Glomerular endothelial cell (primary cell): ENCODE data around the gene DACT2. TPM values are rescaled to one million over a fixed set of nuclear protein-coding genes. Genes with fewer than 3 reads are reported as not detected.
"Not testable (repeated sequence)": the region's sequence is repeated elsewhere in the genome, so short reads cannot be mapped to it uniquely, and the experiment has no call there.

Source experiments
- DNase-seq: peaks from one replicate; pipeline ENCODE4 v3.0.0-alpha.2; 2011; ENCODE audit warnings: low read depth, low spot score; ENCODE audit errors: extremely low read depth
- total RNA-seq: library from RNA; depleted of rRNA; stranded (reverse); fragments of >200 nt; gene quantifications from 2 replicates; pipeline ENCODE4 v1.2.3, GENCODE V29; 2015

DACT2 gene
- total RNA-seq, 1 donor from 2014 or later = not detected

DNA sequence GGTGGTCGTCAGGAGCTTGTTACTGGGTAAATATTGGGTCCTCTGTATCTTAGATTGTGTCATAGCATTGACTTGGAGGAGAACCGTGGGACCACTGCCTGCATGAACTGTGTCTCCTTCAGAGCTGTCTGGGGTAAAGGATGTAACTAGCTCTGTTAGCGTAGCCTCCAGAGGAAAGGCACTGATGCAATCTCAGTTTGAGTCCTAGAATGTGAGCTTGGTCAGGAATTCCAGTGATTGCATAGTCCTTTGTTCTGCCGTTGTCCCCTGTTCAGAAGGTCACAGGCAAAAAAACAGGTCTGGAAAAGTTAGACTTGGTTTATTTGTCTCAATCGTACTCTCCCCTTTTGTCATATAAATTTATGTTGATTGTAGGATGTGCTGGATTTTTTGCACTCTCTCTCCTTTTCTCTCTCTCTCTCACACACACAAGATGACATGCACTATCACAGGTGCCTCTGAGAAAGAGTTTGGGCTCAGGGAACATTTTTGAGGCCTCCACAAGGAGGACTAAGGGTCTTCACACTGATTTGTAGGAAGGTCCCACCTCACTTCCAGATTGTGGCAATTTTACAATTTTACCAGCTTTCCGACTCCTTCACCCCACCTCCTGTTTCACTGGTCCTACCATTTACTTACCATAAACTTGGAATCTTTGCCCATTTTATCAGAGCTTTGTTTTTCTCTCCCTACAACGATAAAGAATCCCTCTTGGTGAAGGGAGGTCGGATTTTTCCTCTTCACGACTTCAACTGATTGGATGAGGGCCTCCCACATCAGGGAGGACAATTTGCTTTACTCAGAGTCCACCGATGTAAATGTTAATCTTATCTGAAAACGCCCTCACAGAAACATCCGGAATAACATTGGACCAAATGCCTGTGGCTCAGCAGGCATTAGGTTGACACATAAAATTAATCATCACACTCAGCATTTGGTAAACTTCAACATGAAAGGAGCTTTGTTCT lies 7.0 kb upstream of the DACT2 start:
- DNase-seq = no peak

DNA sequence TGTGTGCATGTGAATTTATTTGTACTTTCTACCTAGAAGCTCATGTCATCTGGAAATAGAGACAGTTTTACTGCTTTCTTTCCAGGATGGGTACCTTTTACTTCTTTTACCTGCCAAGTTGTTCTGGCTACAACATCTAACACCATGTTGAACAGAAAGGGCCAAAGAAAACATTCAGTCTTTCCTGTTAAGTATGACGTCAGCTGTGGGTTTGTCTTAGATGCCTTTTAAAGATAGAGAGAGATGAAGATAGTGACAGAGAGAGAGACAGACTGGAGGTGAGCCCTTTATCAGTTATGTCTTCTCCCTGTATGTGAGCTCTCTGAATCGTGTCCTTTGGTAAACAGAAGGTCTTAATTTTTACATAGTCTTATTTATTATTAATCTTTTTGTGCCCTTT lies 3.4 kb upstream of the DACT2 start:
- DNase-seq = no peak

DNA sequence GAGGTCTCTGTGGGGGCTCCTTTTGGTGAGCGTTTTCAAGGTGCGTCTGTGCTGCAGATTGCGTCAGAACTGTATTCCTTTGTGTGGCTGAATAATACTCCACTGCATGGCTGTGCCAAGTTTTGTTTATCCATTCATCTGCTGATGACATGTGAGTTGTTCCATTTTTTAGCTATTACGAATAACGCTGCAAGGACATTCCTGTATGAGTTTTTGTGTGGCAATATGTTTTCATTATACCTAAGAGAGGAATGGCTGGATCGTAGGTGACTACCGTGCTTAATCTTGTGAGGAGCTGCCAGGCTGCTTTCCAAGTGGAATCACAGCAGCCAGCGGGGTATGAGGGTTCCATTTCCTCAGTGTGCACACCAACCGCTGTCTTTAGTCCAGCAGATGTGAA lies 1.1 kb upstream of the DACT2 start:
- DNase-seq = no peak

DNA sequence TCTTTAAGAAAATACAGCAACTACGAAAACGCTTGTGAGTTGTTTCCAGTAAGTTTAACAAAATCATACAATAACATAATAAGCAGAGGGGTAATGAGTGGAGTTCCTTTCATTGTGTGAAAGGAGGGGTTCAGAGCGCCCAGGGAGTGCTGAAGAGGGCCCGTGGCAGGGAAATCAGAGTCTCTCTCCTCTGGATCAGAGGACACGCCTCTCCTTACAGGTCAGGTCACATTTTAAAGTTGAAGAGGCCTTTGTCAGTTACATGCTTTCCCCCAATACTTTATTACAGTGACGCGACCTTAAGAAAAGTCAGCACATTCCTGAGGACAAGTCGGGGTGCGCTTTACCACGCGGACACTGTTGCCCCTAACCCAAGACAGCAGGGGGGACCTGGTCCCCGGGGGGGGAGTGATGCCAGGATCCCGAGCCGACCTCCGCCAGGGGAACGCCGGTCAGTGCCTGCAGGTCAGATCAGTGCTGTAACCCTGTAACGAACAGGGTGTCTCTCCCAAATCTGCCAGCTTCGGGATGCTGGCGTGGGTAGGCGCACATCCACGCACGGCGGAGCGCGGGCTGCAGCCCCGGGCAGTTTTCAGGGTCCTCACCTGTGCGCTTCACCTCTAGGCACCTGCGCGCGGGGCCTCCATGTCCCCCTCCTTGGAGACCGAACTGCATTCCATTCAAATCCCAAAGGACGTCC lies 848 bp downstream of the DACT2 start:
- DNase-seq = no peak

DNA sequence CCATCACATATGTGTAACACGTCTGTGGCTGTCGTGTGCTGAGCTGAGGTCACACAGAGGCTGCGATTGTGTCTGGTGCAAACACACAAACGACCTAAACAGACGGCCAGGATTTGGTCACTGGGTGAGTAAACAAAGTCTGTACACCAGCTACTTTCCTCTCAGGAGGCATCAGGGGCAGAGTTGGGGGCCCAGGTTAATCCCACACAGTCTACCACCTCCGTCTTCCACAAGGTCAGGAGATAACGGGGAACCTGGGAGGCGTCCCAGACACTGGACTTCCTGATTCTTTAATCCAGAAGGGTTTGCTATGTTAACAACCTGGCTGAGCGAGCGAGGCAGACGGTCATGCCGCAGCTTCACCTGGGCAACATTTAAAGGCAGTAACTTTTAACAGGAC lies 1.5 kb downstream of the DACT2 start:
- DNase-seq = no peak

DNA sequence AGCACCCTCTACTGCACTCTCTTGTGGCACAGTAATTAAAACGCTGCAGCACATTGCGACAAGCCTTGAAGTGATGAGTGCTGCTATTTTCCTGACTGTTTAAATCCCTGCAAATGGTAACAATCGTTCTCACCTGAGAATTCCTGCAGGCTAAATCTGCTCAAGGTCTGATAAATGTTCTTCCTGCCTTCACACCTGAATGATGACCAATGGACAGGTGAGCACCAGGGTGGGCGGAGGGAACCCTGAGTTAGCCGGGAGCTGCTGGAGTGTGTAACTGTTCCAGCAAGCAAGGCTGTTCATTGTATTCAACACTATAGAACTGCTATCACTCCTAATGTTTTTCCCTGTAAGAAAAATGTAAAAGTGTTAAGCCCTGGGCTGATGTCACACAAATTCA lies 4.0 kb downstream of the DACT2 start:
- DNase-seq = no peak

DNA sequence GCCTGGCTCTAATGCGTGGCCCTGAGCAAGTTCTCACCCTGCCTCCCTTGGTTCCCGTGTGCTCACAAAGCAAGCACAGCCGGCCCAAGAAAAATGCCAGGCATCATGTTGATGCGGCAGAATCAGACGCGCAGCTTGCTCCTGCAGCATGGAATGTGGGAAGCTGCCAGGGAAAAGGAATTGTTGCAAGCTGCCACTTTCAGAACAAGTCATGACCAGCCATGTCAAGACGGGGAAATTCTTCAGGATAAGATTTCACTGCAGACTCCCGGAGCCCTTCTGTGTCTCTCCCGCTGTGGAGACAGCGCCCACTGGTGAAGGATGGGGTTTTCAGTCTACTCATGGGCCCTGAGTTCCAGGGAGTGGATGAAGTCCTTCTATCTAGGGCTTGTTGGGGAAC lies 4.6 kb downstream of the DACT2 start:
- DNase-seq = no peak

DNA sequence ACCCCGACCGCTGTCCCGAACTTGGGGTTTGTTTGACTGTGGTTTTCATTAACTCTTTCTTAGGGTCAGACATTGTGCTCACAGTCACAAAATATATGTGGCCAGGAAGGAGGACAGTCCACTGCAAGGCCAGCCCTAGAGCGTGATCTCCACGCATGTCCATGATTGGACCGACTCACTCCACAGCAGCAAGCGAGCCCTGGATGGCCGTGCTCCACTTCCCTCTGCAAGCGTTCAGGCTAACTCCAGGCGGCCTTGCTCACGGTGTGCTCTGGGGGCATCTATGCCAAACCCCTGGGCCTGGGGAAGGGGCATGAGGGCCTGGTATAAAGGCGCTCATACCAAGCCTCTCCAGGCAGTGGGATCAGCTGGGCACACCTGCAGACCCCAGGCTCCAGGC lies 5.6 kb downstream of the DACT2 start:
- no peak for DNase-seq

DNA sequence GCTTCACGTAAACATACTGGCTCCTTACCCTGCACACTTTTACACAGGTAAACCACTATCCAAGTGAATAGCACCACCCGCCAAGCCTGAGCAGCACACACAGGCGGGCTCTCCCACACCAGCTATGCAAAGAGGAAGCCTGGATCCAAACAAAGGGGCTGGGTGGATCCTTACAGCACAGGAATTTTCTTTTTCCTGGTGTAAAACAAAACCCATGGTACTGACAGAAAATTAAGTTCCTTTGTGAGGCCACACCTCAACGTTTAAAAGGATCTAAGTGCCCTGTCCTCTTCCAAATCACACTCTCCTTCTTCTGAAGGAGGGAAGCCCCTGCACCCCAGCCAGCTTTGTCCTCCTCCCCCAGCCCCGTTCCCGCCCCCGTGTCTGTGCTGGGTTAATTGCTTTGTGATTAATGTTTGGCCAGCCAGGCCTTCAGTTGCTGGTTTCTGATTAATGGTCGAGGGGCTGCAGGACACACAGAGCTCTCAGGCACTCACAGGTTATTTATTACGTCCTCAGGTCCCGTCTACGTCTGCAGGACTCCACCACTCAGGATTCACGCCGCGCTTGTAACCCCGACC lies 6.1 kb downstream of the DACT2 start:
- DNase-seq = no peak

DNA sequence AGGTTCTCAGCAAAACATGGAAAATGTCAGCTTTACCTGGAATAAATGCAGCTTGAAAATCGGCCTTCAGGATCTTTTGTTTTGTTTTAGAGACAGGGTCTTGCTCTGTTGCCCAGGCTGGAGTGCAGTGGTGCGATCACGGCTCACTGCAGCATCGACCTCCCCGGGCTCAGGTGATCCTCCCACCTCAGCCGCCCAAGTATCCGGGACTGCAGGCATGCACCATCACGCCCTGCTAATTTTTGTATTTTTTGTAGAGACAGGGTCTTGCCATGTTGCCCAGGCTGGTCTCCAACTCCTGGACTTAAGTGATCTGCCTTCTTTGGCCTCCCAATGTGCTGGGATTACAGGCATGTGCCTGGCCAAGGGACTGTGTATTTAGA lies 7.5 kb downstream of the DACT2 start:
- not testable (repeated sequence) for DNase-seq

DNA sequence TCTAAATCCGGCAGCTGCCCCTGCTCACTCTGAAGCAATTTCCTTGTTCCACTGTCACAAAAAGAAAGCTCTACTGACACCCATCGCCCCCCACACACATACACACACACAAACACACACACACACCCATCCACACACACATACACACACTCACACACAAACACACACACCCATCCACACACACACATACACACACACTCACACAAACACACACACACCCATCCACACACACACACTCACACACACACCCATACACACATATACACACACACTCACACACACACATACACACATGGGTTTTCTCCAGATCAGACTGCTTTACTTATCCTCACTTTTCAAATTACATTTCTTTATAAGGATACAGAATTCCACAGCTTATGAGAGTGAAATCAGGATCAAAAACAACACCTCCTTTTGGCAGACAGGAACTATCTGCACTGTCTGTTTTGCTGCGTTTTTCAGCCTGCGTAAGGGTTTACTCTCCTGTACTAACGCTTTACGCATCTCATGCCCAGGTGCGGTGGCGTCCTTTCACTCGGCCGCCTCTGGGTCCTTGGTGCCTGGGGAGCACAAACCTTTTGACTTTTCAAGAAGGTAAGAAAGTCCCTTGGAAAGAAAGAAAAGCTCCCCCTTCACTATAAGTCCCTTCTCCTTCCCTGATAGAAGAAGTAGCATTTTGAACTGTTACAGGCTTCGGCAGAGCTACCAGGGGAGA lies 8.0 kb downstream of the DACT2 start:
- DNase-seq = no peak

DNA sequence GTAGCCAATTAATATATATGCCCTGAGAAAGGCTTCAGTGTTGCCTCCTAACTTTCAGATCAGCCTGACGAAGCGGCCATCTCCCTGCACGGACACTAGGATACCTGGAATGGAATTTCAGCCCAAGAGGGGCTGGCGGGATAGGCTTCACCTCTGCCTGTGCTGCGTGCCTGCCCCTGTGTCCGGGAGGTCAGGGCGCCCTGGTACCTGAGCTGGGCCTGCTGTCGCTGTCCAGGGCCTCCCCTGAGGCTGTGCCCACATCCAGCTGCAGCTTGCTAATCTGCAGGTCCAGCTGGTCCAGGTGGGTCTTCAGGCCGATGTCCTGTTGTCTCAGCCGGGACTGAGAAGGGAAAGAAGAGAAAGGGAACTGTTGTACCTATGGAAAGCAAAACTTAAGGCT lies 8.6 kb downstream of the DACT2 start:
- DNase-seq = no peak

DNA sequence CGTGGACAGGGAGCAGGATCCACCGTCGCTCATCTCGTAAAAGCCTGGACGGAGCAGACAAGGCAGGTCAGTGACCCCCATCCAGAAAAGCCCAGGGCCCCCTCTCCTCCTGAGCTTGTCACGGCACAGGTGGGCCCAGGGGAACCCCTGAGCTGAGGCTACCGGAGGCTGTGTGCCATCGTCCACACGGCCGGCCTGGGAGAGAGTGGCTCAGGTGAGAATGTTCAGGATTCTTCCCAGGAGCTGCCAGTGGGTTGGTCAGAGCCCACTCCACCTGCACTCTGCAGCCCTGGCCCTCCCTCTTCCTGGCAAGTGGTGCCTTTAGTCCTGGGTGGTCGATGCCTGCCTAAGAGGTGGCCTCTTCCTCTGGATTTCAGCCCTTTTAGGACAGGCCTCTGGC lies 9.2 kb downstream of the DACT2 start:
- no peak for DNase-seq

DNA sequence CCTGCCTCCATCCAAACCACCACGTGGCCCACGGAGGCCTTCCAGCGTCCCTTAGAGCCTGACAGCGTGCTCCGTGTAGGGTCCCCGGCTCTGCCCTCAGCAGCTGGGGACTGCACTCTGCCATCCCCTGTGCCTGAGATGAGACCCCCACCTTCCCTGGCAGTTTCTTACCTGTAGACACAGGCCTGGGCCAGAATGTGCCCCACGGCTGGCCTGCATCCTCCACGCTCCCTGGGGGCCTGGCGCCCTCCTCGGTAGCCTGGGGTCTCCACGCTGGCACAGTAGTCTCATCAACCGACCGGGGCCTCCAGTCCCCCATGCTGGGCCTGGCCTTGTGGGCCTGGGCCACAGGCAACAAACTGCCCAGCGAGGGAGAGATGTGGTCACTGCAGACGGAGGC lies 9.6 kb downstream of the DACT2 start:
- no peak for DNase-seq

DNA sequence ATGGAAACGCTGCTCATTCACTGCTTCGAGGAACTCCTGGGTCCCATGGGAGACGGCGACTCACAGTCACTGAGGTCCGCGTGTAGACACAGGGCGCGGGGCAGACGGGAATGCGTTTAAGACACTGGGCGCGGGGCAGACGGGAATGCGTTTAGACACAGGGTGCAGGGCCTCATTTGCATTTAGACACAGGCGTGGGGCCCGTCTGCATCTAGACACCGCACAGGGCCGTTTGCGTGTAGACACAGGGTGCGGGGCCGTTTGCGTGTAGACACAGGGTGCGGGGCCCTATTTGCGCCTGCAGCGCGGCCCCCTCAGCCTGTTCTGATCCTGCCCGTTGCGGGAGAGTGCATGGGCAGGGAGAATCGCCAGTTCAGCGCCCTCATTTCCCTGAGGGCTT lies 10.4 kb downstream of the DACT2 start:
- DNase-seq = no peak

DNA sequence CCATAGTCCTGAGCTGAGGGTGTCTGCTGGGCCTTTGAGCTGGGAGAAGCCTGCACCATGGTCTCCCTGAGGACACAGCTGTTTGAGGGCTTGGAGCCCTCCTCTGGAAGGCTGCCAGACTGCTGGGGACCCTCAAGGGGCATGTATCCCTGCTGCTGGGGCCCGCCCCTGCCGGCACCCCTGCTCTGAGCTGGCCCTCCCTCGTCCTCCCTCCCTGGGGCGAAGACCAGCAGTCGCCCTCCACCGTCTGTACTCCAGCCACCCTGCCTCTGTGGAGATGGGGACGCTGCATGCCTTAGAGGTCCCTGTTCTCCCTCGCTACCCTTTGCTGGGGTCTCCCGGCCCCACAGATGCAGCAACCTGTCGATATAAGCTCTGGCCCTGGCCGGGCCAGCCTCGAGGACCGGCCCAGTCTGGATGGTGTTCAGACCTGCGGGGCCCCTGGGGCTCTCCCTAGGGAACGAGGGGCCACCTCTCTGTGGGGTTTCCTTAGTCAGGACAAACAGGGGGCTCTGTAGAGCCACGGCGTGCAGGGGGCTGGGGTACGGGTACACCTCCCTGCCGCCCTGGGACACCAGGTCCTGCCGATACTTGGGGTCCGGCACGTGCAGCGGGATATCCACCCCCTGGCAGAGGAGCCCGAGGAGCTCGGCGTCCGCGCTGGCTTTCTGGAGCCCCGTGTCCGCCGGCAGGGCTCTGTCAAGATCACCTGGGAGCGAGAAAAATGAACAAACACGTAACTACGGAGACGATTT lies 11.0 kb downstream of the DACT2 start:
- DNase-seq = no peak

DNA sequence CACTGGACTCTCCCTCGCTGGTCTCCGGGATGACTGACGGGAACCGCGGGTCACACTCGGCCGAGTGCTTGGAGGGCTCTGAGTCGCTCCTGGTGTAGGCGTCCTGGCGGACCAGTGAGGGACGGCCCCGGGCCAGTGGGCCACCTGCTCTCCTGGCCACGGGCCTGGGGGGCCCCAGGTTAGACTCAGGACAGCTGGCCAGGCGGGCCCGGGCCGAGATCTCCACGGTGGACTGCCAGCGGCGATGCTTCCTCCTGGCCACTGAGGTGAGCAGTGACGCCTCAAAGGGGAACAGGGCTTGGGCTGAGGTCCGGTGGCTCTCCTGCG lies 11.9 kb downstream of the DACT2 start:
- DNase-seq = no peak

DNA sequence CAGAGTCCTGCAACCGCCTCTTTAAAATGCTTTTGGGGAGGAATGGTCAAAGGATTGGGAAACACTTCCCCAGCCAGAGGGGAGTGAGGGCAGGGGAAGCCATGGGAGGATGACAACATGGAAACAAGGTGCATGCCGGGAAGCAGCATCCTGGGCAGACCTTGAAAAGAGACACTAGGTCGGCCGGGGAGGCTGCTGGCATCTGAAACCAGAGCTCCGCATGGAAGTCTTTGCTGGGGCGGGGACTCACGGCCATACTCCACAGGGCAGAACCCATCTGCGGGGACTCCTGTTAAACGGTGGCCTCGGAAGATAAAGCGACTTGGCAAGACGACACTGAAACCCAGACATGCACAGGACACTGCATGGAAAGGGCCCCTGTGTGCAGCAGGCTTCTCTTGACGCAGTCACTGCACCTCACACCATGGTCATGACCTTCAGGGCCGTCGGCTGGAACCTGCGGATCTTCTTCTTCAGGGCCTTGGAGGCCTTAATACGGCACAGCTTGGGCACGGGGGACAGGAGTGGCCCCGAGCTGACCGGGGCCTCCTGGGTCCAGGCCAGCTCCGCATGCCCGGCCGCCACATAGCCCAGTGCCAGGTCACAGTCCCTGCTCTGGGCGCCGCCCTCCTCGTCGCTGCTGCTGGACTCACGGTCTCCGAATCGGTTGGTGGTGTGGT lies 12.4 kb downstream of the DACT2 start:
- DNase-seq = no peak

DNA sequence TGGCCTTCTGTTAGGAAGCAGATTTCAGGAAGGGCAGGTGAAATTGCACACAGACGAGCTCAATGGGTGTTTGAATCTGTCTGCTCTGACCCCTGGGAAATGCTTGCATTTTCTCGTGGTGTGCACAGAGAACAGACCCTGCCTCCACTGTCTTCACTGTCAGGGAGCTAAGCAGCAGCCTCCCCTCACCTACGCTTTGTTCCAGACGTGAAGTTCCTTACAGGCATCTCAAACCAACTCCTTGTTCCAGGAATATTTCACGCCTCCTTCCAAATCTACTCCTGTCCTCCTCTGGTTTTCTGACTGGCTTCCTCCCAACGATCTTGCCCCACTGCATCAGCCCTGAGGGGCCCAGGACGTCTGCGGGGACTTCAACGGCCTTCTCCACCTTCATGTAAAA lies 13.7 kb downstream of the DACT2 start:
- DNase-seq = no peak

DNA sequence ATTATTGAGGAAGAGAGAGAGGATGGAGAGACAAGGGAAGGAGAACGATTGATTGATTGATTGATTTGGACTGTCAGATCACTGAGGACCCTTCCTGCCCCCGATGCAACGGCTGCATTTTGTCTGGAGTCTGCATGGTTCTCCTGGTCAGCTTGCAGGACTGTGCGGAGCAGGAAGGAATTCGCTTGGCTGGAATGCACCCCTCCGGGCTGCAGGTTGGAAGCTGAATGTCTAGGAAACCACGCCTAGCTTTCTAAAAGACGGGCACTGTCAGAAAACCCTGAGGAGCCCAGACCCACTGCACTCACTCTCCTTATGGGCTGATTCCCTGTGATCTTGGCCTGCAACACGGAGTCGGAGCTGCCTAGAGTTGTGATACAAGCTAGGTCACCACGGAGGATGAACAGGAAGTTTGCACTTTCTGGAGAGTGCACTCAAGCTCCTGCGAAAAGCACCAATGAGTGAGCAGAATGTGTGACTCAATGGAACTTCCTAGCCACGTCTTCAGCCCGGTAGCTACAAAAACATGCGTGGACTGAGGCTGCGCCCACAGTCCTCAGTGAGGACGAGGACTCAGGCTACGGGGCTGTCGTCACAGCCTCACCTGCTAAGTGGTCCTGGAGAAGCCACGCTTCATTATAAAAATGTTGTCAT lies 14.4 kb downstream of the DACT2 start:
- no peak for DNase-seq
